GM21360 (cell line): ENCODE measurements around the gene ADCK1.
A peak's percentile ranks its signal among the peaks of the same experiment; 100 is the strongest.
"Not testable (repeated sequence)": the region's sequence is repeated elsewhere in the genome, so short reads cannot be mapped to it uniquely, and the experiment has no call there.

Experiments used
- ATAC-seq: cut with Tn5 transposase; IDR thresholded peaks from one replicate; pipeline ENCODE4 v1.9.1; 2021; ENCODE audit warnings: mild to moderate bottlenecking, moderate library complexity; ENCODE audit not compliant: unreplicated experiment

Gene ADCK1

DNA sequence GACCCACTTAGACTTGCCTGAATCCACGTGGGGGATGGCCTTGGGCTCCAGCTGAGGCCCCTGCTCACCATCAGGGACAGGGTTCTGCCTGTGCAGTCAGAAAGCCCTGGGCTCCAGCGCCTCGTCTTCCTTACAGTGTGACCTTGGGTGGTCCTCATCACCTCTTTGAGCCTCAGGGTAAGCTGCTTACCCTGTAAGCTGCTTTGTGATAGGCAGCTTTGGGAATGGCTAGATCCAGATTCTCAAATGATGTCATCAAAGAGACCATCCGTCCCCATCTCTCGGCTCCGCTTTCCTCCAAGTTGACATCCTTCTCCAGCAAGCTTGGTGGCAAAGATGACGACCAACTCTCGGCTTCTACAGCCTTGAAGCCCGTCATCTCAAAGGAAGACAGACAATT lies 127.0 kb downstream of the ADCK1 start:
- no peak for ATAC-seq

DNA sequence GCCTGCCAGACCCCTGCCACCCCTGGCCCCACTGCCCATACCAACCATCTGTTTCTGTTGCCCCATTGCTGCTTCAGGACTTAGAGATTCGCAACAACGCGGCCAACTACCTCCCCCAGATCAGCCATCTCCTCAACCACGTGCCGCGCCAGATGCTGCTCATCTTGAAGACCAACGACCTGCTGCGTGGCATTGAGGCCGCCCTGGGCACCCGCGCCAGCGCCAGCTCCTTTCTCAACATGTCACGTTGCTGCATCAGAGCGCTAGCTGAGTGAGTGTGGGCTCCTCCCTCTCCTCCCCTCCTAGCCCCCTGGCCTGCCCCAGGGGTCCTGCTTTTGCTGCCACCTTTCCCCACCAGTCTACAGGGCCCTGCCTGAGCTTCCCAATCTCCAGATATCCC lies 131.5 kb downstream of the ADCK1 start:
- no peak for ATAC-seq

DNA sequence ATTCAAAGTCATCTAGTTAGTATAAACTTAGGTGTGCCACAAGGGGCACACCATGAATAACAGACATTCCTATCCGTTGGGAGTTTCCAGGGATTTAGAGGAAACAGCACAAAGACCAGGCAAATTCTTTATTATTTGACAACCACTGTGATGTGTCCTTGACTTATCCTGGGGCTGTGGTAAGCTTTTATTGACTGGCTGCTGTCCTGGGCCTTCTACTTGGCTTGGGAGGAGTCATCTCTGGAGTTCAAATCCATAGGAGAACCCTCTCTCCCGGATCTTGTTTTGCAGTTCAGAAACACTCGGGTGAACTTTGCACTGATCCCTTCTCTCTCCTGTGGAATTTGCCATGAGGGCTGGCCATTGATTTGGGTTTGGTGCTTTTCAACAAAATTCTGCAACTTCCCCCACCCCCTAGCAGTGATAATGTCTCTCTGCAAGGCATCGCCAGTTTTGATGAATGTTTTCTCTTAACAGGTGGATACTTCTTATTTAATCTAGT lies 136.3 kb downstream of the ADCK1 start:
- ATAC-seq: no peak

DNA sequence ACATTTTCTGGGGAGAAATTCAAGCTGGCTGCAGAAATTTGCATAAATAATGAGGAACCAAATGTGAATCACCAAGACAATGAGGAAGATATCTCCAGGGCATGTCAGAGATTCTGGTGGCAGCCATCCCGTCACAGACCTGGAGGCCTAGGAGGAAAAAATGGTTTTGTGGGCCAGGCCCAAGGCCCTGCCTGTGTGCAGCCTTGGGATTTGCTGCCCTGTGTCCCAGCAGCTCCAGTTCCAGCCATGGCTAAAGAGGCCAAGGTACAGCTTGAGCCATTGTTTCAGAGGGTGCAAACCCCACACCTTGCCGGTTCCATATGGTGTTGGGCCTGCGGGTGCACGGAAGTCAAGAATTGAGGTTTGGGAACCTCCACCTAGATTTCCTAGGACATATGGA lies 147.5 kb downstream of the ADCK1 start:
- no peak for ATAC-seq

DNA sequence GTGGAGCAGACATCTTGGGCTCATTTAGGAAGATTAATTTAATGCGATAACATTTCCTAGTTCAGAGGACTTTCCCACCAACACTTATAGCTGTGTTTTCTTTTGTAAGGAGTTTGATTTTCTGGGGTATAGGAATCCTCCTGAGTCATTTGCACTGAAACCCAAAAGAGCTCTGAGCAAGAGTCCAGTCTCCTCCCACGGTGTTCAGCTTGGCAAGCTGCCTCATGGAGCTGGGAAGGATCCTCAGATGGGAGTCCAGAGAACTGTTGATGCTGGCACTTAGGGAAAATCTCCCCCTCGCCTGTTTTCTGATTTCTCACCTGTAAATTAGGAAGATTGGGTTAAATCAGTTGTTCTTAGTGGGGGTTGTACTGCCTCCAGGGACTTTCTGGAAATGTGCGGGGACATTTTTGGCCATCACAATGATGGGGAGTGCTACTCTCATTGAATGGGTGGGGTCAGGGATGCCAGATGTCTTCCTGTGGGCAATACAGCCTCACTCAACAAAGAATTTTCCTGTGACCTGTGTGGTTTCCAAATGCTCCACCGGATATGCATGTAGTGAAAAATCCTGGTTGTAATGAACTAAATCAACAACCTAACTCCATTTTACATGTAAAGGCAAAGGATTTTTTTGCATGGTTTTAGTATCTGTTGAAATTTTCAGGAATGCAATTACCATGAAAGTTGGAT lies 150.6 kb downstream of the ADCK1 start:
- no peak for ATAC-seq

DNA sequence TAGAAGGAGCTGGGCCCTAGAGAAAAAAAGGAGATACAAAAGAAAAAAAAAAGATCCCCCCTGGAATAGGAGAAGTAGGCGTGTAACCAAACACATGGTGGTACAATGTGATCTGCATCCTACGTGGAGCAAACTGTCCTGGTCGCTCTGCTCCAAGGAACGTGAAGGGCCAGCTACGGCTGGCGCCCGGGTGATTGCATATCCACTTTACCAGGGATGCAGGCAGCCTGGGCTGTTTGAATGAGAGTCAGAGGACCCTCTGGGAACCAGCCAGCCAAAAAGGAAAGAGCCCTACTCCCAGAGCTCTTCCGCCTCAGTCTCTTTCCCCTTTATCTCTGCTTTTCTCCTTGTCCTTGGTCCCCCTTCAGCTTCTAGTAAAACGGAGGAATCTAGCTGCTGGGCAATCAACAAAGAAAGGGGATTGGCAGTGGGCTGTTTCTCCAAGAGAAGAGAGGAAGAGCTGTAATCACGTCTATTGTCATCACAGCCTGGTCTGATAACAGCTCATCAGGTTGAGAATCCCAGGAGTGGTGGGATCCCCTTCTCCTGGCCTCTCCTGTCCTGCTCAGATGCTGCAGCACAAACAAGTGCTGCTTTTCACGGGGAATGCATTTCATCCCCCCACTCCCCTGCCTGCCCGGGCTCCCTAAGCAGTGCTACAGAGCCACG lies 156.0 kb downstream of the ADCK1 start:
- ATAC-seq: no peak

DNA sequence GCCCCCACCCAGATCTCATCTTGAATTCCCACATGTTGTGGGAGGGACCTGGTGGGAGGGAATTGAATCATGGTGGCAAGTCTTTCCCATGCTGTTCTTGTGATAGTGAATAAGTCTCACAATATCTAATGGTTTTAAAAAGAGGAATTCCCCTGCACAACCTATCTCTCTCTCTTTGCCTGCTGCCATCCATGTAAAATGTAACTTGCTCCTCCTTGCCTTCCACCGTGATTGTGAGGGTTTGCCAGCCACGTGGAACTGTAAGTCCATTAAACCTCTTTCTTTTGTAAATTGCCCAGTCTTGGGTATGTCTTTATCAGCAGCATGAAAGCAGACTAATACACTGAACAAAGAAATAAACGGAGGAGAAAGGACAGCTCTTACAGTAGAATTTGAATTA lies 159.8 kb downstream of the ADCK1 start:
- not testable (repeated sequence) for ATAC-seq

DNA sequence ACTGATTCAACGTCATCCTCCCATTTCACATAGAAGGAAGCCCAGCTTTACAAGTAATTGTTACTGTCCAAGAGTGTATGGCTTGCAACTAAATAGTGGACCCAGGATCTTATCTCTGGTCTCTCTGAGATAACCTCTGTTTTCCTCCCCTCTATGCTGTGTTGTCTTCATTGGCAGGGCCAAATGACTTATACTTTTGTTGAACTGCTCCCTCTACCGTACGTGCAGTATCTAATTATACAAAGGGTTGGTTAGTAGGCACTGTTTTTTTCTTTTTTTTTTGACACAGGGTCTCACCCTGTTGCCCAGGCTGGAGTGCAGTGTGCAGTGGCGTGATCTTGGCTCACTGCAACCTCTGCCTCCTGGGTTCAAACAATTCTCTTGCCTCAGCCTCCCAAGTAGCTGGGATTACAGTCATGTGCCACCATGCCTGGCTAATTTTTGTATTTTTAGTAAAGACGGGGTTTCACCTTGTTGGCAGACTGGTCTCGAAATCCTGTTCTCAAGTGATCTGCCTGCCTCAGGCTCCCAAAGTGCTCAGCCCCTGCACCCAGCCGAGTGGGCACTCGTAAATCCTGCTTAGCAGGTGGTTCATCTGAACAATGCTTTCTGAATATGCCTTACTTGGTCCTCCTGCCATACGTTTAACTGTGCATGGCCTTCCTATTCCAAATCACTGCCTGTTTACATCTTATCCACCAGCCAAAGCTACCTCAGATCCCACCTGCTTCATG lies 162.1 kb downstream of the ADCK1 start:
- no peak for ATAC-seq

DNA sequence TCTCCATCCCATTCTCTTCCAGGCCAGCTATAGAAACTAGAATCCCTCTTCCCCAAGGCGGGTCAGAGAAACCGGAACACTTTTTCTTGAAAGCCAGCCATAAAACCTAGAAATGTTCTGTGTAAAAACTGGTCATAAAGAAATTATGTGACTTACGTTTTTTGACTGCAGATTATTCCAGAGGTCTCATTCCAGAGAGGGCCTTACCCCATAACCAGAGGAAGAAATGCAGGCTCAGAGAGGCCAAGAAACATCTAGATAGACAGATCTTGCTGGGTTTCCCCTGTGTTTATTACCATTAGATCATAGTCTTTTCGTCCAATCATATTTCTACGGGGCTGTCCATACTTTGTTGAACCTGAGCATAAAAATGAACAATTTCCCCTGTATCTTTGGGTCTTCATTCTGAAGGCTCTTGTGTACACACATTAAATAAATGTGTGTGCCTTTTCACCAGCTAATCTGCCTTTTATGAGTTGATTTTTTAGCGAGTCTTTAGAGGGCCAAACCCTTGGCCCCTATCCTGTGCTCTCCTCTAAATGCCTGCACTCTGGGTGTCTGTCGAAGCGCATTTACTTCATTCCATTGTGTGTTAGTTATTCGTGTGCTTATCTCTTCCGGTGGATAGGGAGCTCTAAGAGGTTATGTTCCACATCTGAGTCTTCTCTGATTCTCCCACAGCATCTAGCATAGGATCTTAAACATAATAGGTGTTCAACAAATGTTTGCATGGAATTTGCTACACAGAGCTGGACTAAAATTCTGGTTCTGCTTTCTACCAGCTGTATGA lies 163.0 kb downstream of the ADCK1 start:
- no peak for ATAC-seq

DNA sequence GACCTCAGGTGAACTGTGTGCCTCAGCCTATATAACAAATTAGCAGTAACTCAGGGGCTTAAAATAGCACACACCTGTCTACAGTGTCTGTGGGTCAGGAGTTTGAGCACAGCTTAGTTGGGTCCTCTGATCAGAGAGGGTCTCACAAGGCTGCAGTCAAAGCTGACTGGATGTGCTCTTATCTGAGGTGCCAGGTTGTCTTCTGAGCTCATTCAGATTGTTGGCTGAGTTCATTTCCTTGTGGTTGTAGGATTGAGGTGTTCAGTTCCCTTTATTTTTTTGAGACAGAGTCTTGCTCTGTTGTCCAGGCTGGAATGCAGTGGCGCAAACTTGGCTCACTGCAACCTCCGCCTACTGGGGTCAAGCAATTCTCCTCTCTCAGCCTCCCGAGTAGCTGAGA lies 164.7 kb downstream of the ADCK1 start:
- ATAC-seq: no peak

DNA sequence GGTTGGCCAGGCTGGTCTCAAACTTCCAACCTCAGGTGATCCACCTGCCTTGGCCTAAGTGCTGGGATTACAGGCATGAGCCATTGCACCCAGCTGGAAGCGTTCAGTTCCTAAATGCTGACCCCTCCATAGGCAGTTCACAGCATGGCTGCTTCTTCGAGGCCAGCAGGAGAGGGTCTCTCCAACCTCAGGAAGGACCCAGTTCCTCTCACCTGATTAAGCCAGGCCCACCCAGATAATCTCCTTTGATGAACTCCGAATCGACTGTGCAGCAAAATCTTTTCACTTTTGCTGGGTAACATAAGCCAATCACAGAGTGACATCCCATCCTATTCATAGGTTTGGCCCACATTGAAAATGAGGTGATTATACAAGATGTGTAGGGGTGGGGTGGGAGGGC lies 165.1 kb downstream of the ADCK1 start:
- ATAC-seq: no peak

DNA sequence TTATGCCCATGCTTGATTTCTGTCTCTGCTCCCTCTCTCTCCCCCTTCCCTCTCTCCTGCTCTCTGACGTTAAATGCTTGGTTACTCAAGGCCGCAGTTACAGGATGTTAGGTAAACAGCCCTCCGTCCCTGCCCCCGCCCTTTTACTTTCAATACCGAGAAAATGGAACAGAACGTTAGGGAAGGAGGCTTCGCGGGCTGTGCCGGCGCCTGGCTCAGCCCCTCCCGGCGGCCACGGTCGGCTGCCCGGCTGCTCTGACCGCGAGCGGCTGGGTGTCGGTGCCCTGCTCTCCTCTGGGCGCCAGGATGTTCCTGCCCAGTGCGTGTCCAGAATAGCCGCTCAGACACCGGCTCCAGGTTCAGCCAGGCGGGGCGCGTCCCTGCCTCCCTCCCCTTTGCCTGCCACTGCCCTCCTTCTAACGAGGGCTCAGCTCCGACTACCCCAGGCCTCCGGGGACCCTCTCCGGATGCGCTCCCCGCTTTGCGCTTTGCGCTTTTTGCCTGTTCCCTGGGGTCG lies 166.1 kb downstream of the ADCK1 start:
- ATAC-seq: peak; percentile 83

DNA sequence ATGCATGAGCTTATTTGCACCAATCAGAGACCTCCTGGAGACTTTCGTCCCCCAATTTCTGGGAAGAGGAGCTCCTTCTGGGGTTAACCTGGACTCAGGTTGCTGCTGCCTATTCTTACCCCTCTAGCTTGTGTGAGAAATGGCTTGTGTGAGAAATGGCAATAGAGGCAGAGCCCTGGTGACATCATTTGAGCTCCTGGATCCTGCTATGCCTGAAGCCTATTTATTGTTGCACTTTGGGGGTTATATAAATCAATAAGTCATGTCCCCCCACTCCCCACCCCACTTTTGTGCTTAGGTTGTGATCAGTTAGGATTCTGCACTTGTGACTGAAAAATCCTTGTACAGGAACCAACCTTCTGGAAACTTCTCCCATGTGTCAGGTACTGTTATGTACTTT lies 167.2 kb downstream of the ADCK1 start:
- no peak for ATAC-seq

DNA sequence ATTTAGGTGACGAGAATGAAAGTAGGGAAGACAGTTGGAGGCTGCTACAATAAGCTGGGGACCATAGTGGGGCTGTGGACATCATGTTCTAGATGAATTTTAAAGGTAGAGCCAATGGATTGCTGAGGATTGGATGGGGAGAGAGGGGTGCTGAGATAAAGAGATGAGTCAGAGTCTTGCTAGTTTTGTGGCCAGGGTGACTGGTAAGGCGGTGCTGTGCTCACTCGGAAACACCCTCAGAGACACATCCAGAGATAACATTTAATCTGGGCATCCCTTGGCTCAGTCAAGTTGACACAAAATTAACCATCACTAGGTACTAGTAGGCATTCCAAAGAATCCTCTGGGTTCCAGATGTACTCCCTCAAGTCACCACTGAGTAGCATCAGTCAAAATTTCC lies 170.7 kb downstream of the ADCK1 start:
- no peak for ATAC-seq

DNA sequence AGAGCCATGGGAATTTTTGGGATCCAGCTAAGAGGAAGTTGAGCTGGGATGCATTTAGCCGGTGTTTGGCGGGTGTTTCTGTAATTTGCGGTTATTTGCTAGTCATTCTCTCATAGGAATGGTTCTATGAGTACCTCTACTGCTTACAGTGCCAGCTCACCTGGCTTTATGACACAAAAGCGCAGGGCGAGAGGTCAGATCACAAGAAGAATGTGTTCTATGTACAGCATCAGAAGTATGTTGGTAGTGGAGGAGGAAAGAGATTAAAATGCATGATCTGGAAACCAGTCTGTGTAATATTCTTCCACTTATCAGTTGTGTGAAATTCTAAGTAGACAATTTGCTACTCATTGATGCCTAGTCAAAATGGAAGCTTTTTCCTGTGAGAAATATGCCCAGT lies 173.3 kb downstream of the ADCK1 start:
- no peak for ATAC-seq

DNA sequence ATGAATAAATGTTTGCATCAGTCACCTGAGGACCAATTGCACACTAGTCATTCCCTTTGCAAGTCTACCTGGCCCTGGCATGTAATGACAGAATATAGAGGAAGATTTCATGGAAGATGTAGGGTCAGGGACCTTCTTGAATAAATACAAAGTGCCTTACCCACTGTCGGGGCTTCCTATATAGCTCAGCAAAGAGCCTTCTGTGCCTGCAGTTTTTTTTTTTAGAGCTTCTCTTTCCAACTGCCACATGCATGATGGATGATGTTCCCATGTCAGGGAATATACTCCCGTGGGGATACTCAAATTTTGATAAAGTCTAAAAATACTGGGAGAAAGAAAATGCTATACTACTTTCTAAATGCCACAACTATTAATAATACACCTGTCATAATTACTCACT lies 176.7 kb downstream of the ADCK1 start:
- ATAC-seq: no peak

DNA sequence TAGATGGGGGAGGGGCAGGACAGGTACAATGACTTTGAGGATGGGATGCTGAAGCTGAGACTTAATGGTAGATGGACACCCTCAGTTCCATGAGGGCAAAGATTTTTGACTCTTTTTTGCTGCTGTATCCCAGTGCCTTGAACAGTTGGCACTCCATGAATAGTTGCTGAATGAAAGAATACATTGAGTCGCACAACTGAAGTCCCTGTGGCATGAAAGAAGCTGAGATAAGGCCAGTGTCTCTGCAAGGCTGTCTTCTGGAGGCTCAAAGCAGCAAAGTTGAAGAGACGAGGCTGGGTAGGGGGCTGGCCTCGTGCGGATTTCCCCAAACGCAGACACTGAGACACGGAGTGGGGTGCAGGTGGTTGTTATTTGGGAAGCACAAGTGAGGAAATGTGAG lies 179.3 kb downstream of the ADCK1 start:
- ATAC-seq: no peak

DNA sequence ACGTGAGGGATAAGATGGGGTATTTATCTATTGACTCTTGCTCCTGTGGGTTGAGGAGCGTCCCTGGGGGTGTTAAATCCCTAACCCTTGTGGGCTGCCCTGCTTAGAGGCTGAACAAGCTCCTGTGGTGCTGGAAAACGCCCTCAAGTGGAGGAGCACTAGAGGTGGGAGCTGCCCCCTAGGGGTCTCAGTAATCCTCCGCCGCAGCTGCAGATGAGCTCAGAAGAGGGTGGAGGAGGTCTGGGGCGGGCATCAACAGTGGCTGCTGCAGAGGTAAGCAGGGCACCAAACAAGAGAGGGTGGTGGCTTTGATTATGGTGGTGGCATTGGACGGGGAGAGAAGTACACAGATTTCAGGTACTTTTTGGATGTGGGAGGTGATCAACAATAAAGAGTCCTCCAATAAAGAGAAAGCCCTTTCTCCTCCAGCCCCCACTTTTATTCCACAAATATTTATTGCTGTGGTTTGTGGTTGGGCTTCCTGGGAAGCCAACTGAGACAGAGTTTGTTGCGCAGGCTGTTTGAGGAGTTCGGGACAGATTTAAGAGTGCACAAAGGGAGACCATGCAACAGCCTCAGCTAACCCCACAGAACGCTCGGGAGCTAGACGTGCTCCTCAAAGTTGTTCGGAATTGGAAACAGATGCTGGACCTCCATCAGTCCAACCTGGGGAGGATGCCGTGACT lies 179.9 kb downstream of the ADCK1 start:
- ATAC-seq: no peak

DNA sequence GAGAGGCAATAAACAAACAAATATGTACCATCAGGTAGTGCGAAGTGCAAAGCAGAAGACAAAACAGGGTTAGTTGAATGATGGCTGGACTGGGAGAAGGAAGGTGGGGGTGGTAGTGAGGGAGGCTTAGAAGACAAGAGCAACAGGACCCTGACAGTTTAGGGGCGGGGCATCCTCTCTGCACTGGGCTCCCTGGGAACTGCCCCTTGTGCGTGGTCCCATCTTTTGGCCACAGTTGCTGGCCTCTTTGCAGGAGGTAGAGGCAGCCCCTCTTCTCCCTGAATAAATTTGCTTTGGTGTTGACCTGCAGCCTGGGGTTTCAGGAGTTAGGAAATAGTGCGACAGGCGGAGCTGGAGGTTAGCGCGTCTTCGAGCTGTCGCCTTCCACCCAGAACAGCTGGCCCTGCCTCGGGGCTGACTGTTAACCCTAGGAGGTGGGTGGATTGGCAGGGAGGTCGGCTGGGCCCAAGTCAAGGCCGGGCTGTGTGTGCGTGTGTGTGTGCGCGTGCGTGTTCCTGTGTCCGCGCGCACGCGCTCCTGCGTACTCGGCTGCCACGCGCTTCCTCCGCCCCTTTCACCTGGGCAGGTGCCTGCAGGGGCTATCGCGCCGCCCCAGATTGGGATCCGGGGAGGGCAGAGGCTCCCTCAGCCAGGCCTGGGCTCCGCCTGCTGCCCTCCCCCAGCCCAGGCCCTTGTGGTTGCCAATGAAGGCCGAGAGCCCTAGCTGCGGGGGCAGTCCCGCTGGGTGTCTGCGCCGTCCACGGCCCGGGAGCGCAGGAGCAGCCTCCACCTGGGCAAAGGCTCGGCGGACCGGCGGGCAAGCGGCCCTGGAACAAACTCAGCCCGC lies 180.8 kb downstream of the ADCK1 start:
- no peak for ATAC-seq
